ENCODE data around the gene HADHA. TPM values are rescaled to one million over a fixed set of nuclear protein-coding genes. Genes with fewer than 3 reads are reported as not detected.

The HADHA gene
- total RNA-seq, 1 donor from 2014 or later, result 523 TPM

GRCh38 chr2:26187114-26187513, 57.3 kb downstream of the HADHA start:
- Histone ChIP-seq H3K9me3 (replicated peaks) (no peaks in the 10 kb centered on the region), H3K36me3 (peaks cover 24% of the 10 kb centered on the region), H3K4me3 (no peak overlapping the region), H3K4me1 (peaks cover 23% of the 10 kb centered on the region), H3K27me3 (ENCODE audit: low read depth) (no peaks in the 10 kb centered on the region), H3K27ac (replicated peaks) (no peak overlapping the region)
- intact Hi-C loops (cut with micrococcal nuclease), result no loop called here
- TF ChIP-seq, protein P1, sequence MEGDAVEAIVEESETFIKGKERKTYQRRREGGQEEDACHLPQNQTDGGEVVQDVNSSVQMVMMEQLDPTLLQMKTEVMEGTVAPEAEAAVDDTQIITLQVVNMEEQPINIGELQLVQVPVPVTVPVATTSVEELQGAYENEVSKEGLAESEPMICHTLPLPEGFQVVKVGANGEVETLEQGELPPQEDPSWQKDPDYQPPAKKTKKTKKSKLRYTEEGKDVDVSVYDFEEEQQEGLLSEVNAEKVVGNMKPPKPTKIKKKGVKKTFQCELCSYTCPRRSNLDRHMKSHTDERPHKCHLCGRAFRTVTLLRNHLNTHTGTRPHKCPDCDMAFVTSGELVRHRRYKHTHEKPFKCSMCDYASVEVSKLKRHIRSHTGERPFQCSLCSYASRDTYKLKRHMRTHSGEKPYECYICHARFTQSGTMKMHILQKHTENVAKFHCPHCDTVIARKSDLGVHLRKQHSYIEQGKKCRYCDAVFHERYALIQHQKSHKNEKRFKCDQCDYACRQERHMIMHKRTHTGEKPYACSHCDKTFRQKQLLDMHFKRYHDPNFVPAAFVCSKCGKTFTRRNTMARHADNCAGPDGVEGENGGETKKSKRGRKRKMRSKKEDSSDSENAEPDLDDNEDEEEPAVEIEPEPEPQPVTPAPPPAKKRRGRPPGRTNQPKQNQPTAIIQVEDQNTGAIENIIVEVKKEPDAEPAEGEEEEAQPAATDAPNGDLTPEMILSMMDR (IDR thresholded peaks at IDR 0.05; ENCODE audit: borderline replicate concordance), result no peak
- no peak for DNase-seq

- Histone ChIP-seq H3K36me3 (peaks cover 15% of the 10 kb centered on the region), H3K27ac (replicated peaks) (no peak overlapping the region), H3K9me3 (replicated peaks) (no peaks in the 10 kb centered on the region), H3K27me3 (ENCODE audit: low read depth) (no peaks in the 10 kb centered on the region), H3K4me3 (peak overlapping the region; percentile 71), H3K4me1 (peaks cover 18% of the 10 kb centered on the region)
- TF ChIP-seq, protein P1 (IDR thresholded peaks at IDR 0.05; ENCODE audit: borderline replicate concordance), result no peak
- intact Hi-C loops (cut with micrococcal nuclease), result no loop called here
- DNase-seq, result no peak
Observed at GRCh38 chr2:26185954-26186770, 58.3 kb downstream of the HADHA start.

GRCh38 chr2:26185304-26185928, 59.0 kb downstream of the HADHA start:
- Histone ChIP-seq H3K27me3 (ENCODE audit: low read depth) (no peaks in the 10 kb centered on the region), H3K4me3 (peak overlapping the region; percentile 71), H3K9me3 (replicated peaks) (no peaks in the 10 kb centered on the region), H3K4me1 (peaks cover 18% of the 10 kb centered on the region), H3K36me3 (peaks cover 7% of the 10 kb centered on the region), H3K27ac (replicated peaks) (peak overlapping the region; percentile 67)
- DNase-seq, result no peak
- TF ChIP-seq, protein P1 (IDR thresholded peaks at IDR 0.05; ENCODE audit: borderline replicate concordance), result no peak
- intact Hi-C loops (cut with micrococcal nuclease), result no loop called here

DNA sequence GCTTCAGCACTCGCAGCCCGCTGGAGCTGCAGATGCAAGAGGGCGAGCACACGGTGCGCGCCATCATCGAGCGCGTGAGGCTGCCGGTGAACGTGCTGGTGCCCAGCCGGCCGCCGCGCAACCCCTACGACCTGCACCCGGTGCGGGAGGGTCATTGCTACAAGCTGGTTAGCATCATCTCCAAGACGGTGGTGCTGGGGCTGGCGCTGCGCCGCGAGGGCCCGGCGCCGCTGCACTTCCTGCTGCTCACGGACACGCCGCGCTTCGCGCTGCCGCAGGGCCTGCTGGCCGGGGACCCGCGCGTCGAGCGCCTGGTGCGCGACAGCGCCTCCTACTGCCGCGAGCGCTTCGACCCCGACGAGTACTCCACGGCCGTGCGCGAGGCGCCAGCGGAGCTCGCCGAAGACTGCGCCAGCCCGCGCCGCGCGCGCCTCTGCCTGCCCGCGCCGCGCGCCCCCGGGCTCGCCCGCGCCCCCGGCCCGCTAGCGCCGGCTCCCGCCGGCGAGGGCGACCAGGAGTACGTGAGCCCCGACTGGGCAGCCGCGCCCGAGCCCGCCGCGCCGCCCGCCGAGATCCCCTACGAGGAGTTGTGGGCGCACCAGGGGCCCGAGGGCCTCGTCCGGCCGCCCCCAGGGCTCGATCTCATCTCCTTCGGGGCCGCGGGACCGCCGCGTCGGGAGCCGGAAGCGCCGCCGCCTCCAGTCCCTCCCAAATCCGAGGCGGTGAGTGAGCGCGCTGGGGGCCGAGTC, 59.7 kb downstream of the HADHA start:
- intact Hi-C loops (cut with micrococcal nuclease), result no loop called here
- TF ChIP-seq, protein P1 (IDR thresholded peaks at IDR 0.05; ENCODE audit: borderline replicate concordance), result peak; percentile 70
- Histone ChIP-seq H3K4me3 (peak overlapping the region; percentile 71), H3K27me3 (ENCODE audit: low read depth) (no peaks in the 10 kb centered on the region), H3K36me3 (peaks cover under 1% of the 10 kb centered on the region), H3K4me1 (peaks cover 21% of the 10 kb centered on the region), H3K9me3 (replicated peaks) (no peaks in the 10 kb centered on the region), H3K27ac (replicated peaks) (peak overlapping the region; percentile 67)
- peak; percentile 86 for DNase-seq

- peak overlapping the region; percentile 58 for H3K27ac ChIP-seq (replicated peaks)
- no peaks in the 10 kb centered on the region for H3K9me3 ChIP-seq (replicated peaks)
- H3K36me3 ChIP-seq, result no peaks in the 10 kb centered on the region
- TF ChIP-seq, protein P1 (IDR thresholded peaks at IDR 0.05; ENCODE audit: borderline replicate concordance), result no peak
- DNase-seq, result no peak
- H3K4me3 ChIP-seq, result peak overlapping the region; percentile 71
- H3K27me3 ChIP-seq (ENCODE audit: low read depth), result no peaks in the 10 kb centered on the region
- intact Hi-C loops (cut with micrococcal nuclease), result no loop called here
- H3K4me1 ChIP-seq, result peaks cover 27% of the 10 kb centered on the region
Observed at GRCh38 chr2:26184121-26184520, 60.3 kb downstream of the HADHA start.
